PC-9 (cell line): ENCODE data around the gene ADORA2B. TPM values are rescaled to one million over a fixed set of nuclear protein-coding genes. Genes with fewer than 3 reads are reported as not detected.
"Not testable (repeated sequence)": the region's sequence is repeated elsewhere in the genome, so short reads cannot be mapped to it uniquely, and the experiment has no call there.

ENCODE experiments used
- Bru-seq: library from RNA; stranded (reverse); fragments of 400-500 nt; gene quantifications from one replicate; lab custom pipeline; 2021; lab: Mats Ljungman, UMichigan
- BruChase-seq, 2 experiments: library from RNA; stranded (reverse); fragments of 400-500 nt; gene quantifications; one replicate each; lab custom pipeline; 2021; lab: Mats Ljungman, UMichigan
- BruUV-seq: library from RNA; stranded (reverse); fragments of 400-500 nt; replicated peaks from 2 replicates; lab custom pipeline; 2021; lab: Mats Ljungman, UMichigan
- CTCF ChIA-PET: fragments of 300-600 bp; sonication (Branson Sonifier 250); formaldehyde crosslinking; loops from one replicate; lab custom pipeline; 2022; ENCODE audit warnings: antibody characterized with exemption; lab: Charles Lee
- POLR2A ChIA-PET: fragments of 300-600 bp; sonication (Branson Sonifier 250); formaldehyde crosslinking; loops from one replicate; lab custom pipeline; 2022; ENCODE audit warnings: antibody characterized with exemption; ENCODE audit not compliant: unreplicated experiment; lab: Charles Lee
- DNase-seq, 2 experiments: peaks; one replicate each; pipeline versions ENCODE4 v3.0.0 to v3.0.0-alpha.2; 2015 to 2022; ENCODE audit warnings: mixed read lengths in 1 of 2
- H2AFZ ChIP-seq: fragments of 200-600 bp; sonication (generic); 2 replicates; pipeline ENCODE4 v1.8.1; 2017; ENCODE audit warnings: antibody characterized with exemption
- H3F3A ChIP-seq: fragments of 200-600 bp; sonication (generic); 2 replicates; pipeline ENCODE4 v1.8.1; 2017; ENCODE audit warnings: antibody characterized with exemption, mild to moderate bottlenecking, low read depth; ENCODE audit not compliant: insufficient read depth
- H3K27ac ChIP-seq: fragments of 200-600 bp; sonication (generic); 2 replicates; pipeline ENCODE4 v1.6.1; 2016; ENCODE audit warnings: mixed run types
- H3K27me3 ChIP-seq: fragments of 200-600 bp; sonication (generic); 2 replicates; pipeline ENCODE4 v1.6.1; 2016; ENCODE audit warnings: low read depth, mixed run types; ENCODE audit not compliant: insufficient read depth
- H3K36me3 ChIP-seq: fragments of 200-600 bp; sonication (generic); 2 replicates; pipeline ENCODE4 v1.6.1; 2016; ENCODE audit warnings: low read depth, mixed run types
- H3K4me1 ChIP-seq: fragments of 200-600 bp; sonication (generic); replicated peaks from 2 replicates; pipeline ENCODE4 v1.6.1; 2016; ENCODE audit warnings: mixed run types; ENCODE audit not compliant: insufficient read depth
- H3K4me2 ChIP-seq: fragments of 200-600 bp; sonication (generic); 2 replicates; pipeline ENCODE4 v1.6.1; 2017; ENCODE audit warnings: mixed run types
- H3K4me3 ChIP-seq: fragments of 200-600 bp; sonication (generic); 2 replicates; pipeline ENCODE4 v1.6.1; 2016; ENCODE audit warnings: mixed run types
- H3K79me2 ChIP-seq: fragments of 200-600 bp; sonication (generic); 2 replicates; pipeline ENCODE4 v1.6.1; 2017; ENCODE audit warnings: low read depth, mixed run types
- H3K9me2 ChIP-seq: fragments of 200-600 bp; sonication (generic); 2 replicates; pipeline ENCODE4 v1.8.1; 2017; ENCODE audit warnings: mild to moderate bottlenecking; ENCODE audit not compliant: insufficient read depth
- H3K9me3 ChIP-seq: fragments of 200-600 bp; sonication (generic); 2 replicates; pipeline ENCODE4 v1.8.1; 2016; ENCODE audit warnings: low read depth; ENCODE audit not compliant: insufficient read depth
- H4K20me1 ChIP-seq: fragments of 200-600 bp; sonication (generic); 2 replicates; pipeline ENCODE4 v1.8.1; 2017; ENCODE audit not compliant: insufficient read depth
- CTCF ChIP-seq: fragments of 200-600 bp; sonication (generic); conservative IDR thresholded peaks from 2 replicates; pipeline ENCODE4 v1.6.1; 2017; ENCODE audit warnings: mixed run types, antibody characterized with exemption, mild to moderate bottlenecking, moderate library complexity
- EZH2 ChIP-seq: fragments of 200-600 bp; sonication (generic); IDR thresholded peaks from 2 replicates; pipeline ENCODE4 v1.8.0; 2017; ENCODE audit warnings: antibody characterized with exemption, low read depth
- intact Hi-C: fragments of 100-400 bp; cut with micrococcal nuclease; formaldehyde crosslinking; loops from one replicate; pipeline ENCODE4 v1.10.0; 2022; ENCODE audit not compliant: unreplicated experiment
- long read RNA-seq: library from polyadenylated mRNA; stranded (forward); transcript quantifications from one replicate; pipeline ENCODE4 v2.0.0, GENCODE V29; 2022
- total RNA-seq: library from RNA; stranded (reverse); gene quantifications from 2 replicates; pipeline ENCODE4 v1.2.3, GENCODE V29; 2021

ADORA2B gene
- total RNA-seq (32.6 and 42.7 TPM in 2 replicates), Bru-seq, nascent RNA (percentile 97 among the genes with signal in this experiment), BruChase-seq, experiment 1, labeled RNA remaining after a 2-hour chase (percentile 90 among the genes with signal in this experiment), BruChase-seq, experiment 2, labeled RNA remaining after a 6-hour chase (percentile 87 among the genes with signal in this experiment)
- long read RNA-seq, transcript ADORA2B-201 (2 exons, 1,735 nt): major isoform, 81 of 88 reads
- long read RNA-seq, partial matches to known transcripts: 0 of 88 reads
- long read RNA-seq, other reads (novel, unspliced or antisense): 4 of 88 reads

GRCh38 chr17:15944759-15945526, at the start of gene ADORA2B:
Gene ADORA2B (plus strand): TSS chr17:15945130. CDS start chr17:15945249, 119 bp downstream.
- Histone ChIP-seq H3K27ac (peak within 1 kb of the TSS; percentile 92), H3K4me1 (peaks cover 26% of the 10 kb centered on the region), H3K9me2 (no peaks in the 10 kb centered on the region), H3K27me3 (no peaks in the 10 kb centered on the region), H3K9me3 (no peaks in the 10 kb centered on the region), H3F3A (peaks cover 22% of the 10 kb centered on the region; the same call in 1 of the 2 replicates), H3K36me3 (0 out of 2 replicates have a peak, but pooled peaks cover 7% of the 10 kb centered on the region), H3K4me2 (peak within 1 kb of the TSS; percentile 96), H2AFZ (no peak within 1 kb of the TSS), H3K79me2 (peaks cover 47% of the 10 kb centered on the region), H4K20me1 (no peaks in the 10 kb centered on the region), H3K4me3 (peak within 1 kb of the TSS; percentile 91)
- BruUV-seq: no TSS peak
- intact Hi-C loops: loop anchor here (1.0 kb wide), 2 partner anchors 53 to 117 kb away; no protein-coding TSS in a partner anchor
- ChIA-PET POLR2A (interaction anchor here (0.6 to 0.7 kb wide), 4 partner anchors 20 to 679 kb away, joined by 3 to 5 read pairs (median 4); no protein-coding TSS in a partner anchor), CTCF (interaction anchor here (0.5 to 1.8 kb wide), 7 partner anchors 13 to 571 kb away, joined by 3 to 14 read pairs (median 4); partner anchors contain the start of genes TTC19 and ZSWIM7)
- peak; percentile 51 to 84 for DNase-seq
- TF ChIP-seq EZH2 (no peak), CTCF (peak; percentile 30; the same call in 1 of the 2 replicates)

GRCh38 chr17:15896277-15896676, 48.7 kb upstream of the ADORA2B start:
- peaks cover 42% of the 10 kb centered on the region for H3F3A ChIP-seq
- ChIA-PET CTCF (no interaction called here), POLR2A (no interaction called here)
- H3K27ac ChIP-seq: peak overlapping the region; percentile 99; the same call in 1 of the 2 replicates
- H3K9me2 ChIP-seq: no peaks in the 10 kb centered on the region
- H3K9me3 ChIP-seq: no peaks in the 10 kb centered on the region
- H3K36me3 ChIP-seq: no peaks in the 10 kb centered on the region
- no peak for DNase-seq
- H3K4me2 ChIP-seq: no peak overlapping the region
- BruUV-seq: no TSS peak
- H2AFZ ChIP-seq: no peak overlapping the region
- H3K4me3 ChIP-seq: no peak overlapping the region
- peaks cover 47% of the 10 kb centered on the region for H3K4me1 ChIP-seq
- no peaks in the 10 kb centered on the region for H3K79me2 ChIP-seq
- no peaks in the 10 kb centered on the region for H3K27me3 ChIP-seq
- no peaks in the 10 kb centered on the region for H4K20me1 ChIP-seq
- intact Hi-C loops: loop anchor here (10.0 kb wide), 1 partner anchor 389 kb away; no protein-coding TSS in a partner anchor
- TF ChIP-seq CTCF (no peak), EZH2 (no peak)

- no peak for TF ChIP-seq EZH2
- no peak for TF ChIP-seq CTCF
- POLR2A ChIA-PET: no interaction called here
- no TSS peak for BruUV-seq
- Histone ChIP-seq H3K4me3 (no peak overlapping the region), H3K4me1 (peaks cover 42% of the 10 kb centered on the region), H3F3A (peaks cover 36% of the 10 kb centered on the region), H2AFZ (no peak overlapping the region), H3K36me3 (no peaks in the 10 kb centered on the region), H3K27ac (no peak overlapping the region), H3K9me3 (no peaks in the 10 kb centered on the region), H3K4me2 (no peak overlapping the region), H3K9me2 (no peaks in the 10 kb centered on the region), H3K27me3 (no peaks in the 10 kb centered on the region), H4K20me1 (no peaks in the 10 kb centered on the region), H3K79me2 (no peaks in the 10 kb centered on the region)
- DNase-seq: no peak
- intact Hi-C loops: loop anchor here (10.0 kb wide), 1 partner anchor 388 kb away; no protein-coding TSS in a partner anchor
- CTCF ChIA-PET: no interaction called here
These were observed 48.1 kb upstream of the ADORA2B start for GRCh38 chr17:15896834-15897233.

- Histone ChIP-seq H3F3A (peaks cover 12% of the 10 kb centered on the region; the same call in 1 of the 2 replicates), H3K4me1 (peaks cover 16% of the 10 kb centered on the region)
- H3K9me2 ChIP-seq, H3K79me2 ChIP-seq, H3K9me3 ChIP-seq, POLR2A ChIA-PET, H3K27ac ChIP-seq, CTCF ChIA-PET, H2AFZ ChIP-seq, DNase-seq, H4K20me1 ChIP-seq, BruUV-seq, H3K4me2 ChIP-seq, H3K27me3 ChIP-seq, H3K36me3 ChIP-seq, H3K4me3 ChIP-seq: not testable (repeated sequence)
- intact Hi-C loops: loop anchor here (10.0 kb wide), 1 partner anchor 385 kb away; no protein-coding TSS in a partner anchor
These were observed 45.3 kb upstream of the ADORA2B start for GRCh38 chr17:15899596-15899995.
